Keratinocyte (primary cell): ENCODE data around the gene LMCD1. TPM values are rescaled to one million over a fixed set of nuclear protein-coding genes. Genes with fewer than 3 reads are reported as not detected.

ENCODE experiments used
- DNase-seq: peaks from one replicate; pipeline ENCODE4 v3.0.0-alpha.2; 2011; ENCODE audit warnings: low read depth, missing footprints, low spot score
- FAIRE-seq: peaks from 2 replicates; lab custom pipeline; 2011; peaks lifted over from hg19 to GRCh38; lab: Jason Lieb, UNC
- H2AFZ ChIP-seq: 2 replicates; pipeline ENCODE4 v1.6.0; 2012; ENCODE audit warnings: low read length, control low read depth, inconsistent platforms; ENCODE audit not compliant: control insufficient read depth
- H3K27ac ChIP-seq: 2 replicates; pipeline ENCODE4 v1.5.1; 2011; ENCODE audit warnings: low read length; ENCODE audit not compliant: control insufficient read depth, insufficient read depth
- H3K27me3 ChIP-seq: 3 replicates; pipeline ENCODE4 v1.6.0; 2011; ENCODE audit warnings: low read length; ENCODE audit not compliant: control insufficient read depth, insufficient read depth; ENCODE audit errors: extremely low read depth
- H3K36me3 ChIP-seq, 2 experiments: 2 replicates in 1 of 2; 3 replicates in 1 of 2; pipeline ENCODE4 v1.5.1; 2011; ENCODE audit warnings: low read length in 2 of 2, mild to moderate bottlenecking in 1 of 2; ENCODE audit not compliant: control insufficient read depth in 2 of 2, insufficient read depth in 2 of 2; ENCODE audit errors: extremely low read depth in 1 of 2
- H3K4me1 ChIP-seq: 3 replicates; pipeline ENCODE4 v1.5.1; 2011; ENCODE audit warnings: low read length; ENCODE audit not compliant: control insufficient read depth, insufficient read depth; ENCODE audit errors: extremely low read depth
- H3K4me2 ChIP-seq: 3 replicates; pipeline ENCODE4 v1.6.0; 2011; ENCODE audit warnings: low read depth, low read length; ENCODE audit not compliant: control insufficient read depth, insufficient read depth; ENCODE audit errors: extremely low read depth
- H3K4me3 ChIP-seq, 3 experiments: fragments of 200-600 bp in 1 of 3; sonication (generic) in 1 of 3; 2 replicates in 2 of 3; 3 replicates in 1 of 3; pipeline ENCODE4 v1.5.1; 2011 to 2016; ENCODE audit warnings: low read length in 3 of 3, mild to moderate bottlenecking in 3 of 3, control low read depth in 2 of 3, inconsistent platforms in 1 of 3, low read depth in 1 of 3, mixed read lengths in 1 of 3, mixed run types in 1 of 3, moderate library complexity in 1 of 3; ENCODE audit not compliant: control insufficient read depth in 2 of 3, insufficient read depth in 2 of 3; ENCODE audit errors: extremely low read depth in 1 of 3
- H3K79me2 ChIP-seq: 2 replicates; pipeline ENCODE4 v1.6.0; 2012; ENCODE audit warnings: low read length; ENCODE audit not compliant: control insufficient read depth, insufficient read depth
- H3K9ac ChIP-seq: 3 replicates; pipeline ENCODE4 v1.6.0; 2011; ENCODE audit warnings: low read length; ENCODE audit not compliant: control insufficient read depth, insufficient read depth; ENCODE audit errors: extremely low read depth
- H3K9me1 ChIP-seq: 3 replicates; pipeline ENCODE4 v1.6.0; 2011; ENCODE audit warnings: low read length; ENCODE audit not compliant: control insufficient read depth, insufficient read depth; ENCODE audit errors: extremely low read depth
- H3K9me3 ChIP-seq: 2 replicates; pipeline ENCODE4 v1.5.1; 2012; ENCODE audit warnings: low read depth, low read length; ENCODE audit not compliant: control insufficient read depth
- H4K20me1 ChIP-seq: 3 replicates; pipeline ENCODE4 v1.6.0; 2011; ENCODE audit warnings: low read length; ENCODE audit not compliant: control insufficient read depth, insufficient read depth; ENCODE audit errors: extremely low read depth
- EZH2 ChIP-seq: IDR thresholded peaks from one replicate; pipeline ENCODE4 v1.6.1; 2012; ENCODE audit warnings: inconsistent platforms, mild to moderate bottlenecking, low read length, moderate library complexity
- dilution Hi-C: fragments of 300-500 bp; cut with MboI; formaldehyde crosslinking; loops from one replicate; pipeline ENCODE4 v1.7.0; 2020; ENCODE audit warnings: low sequenced_read_pairs; ENCODE audit not compliant: extremely low pct_ligation_motif_present
- polyA plus RNA-seq, 5 experiments: library from polyadenylated mRNA; depleted of rRNA in 3 of 5; stranded (reverse) in 3 of 5; stranded (forward) in 1 of 5; unstranded in 1 of 5; fragments of >200 nt; gene quantifications; 1 replicate in 1 of 5; 2 replicates in 3 of 5; 3 replicates in 1 of 5; pipeline versions ENCODE4 v1.2.1 to v1.2.3, GENCODE V29; 2011 to 2012; ENCODE audit warnings: missing spikeins in 2 of 5, low read depth in 1 of 5, low replicate concordance in 1 of 5
- TF ChIP-seq, protein P1 (sequence below), 3 experiments: IDR thresholded peaks in 1 of 3; conservative IDR thresholded peaks in 1 of 3; optimal IDR thresholded peaks in 1 of 3; 2 replicates in 2 of 3; 3 replicates in 1 of 3; pipeline versions ENCODE3 to v1.5.1; 2011; ENCODE audit warnings: low read length in 3 of 3, mild to moderate bottlenecking in 3 of 3, moderate library complexity in 2 of 3, control low read depth in 1 of 3, inconsistent platforms in 1 of 3; ENCODE audit not compliant: insufficient read depth in 2 of 3; ENCODE audit errors: extremely low read depth in 1 of 3

The LMCD1 gene
- polyA plus RNA-seq, 1 donor (not counting 4 experiments of a cell fraction or from before 2014, with no cell fraction given): 3.7 TPM

GRCh38 chr3:8493744-8494143, 7.9 kb upstream of the LMCD1 start:
- dilution Hi-C loops: no loop called here
- no peak overlapping the region for H3K27ac ChIP-seq
- FAIRE-seq: no peak

DNA sequence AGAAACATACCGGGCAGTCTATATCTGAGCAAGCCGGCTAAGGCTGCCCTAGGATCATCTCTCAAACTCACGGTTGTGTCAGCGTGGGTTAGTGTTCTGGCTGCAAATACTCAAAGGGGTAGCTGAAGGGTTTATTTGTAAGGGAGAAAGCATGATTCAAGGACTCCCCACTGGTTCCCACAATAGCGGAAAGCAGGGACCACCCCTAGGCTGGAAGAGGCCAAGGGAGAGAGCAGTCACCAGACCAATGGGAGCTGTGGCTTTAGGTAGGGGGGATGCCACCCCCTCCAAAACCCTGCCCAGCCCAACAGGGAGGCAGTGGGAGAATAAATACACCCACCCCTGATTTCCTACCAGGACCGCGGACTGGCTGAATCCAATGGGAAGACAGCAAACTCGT, 7.3 kb upstream of the LMCD1 start:
- no peak for FAIRE-seq
- H3K9me3 ChIP-seq: no peaks in the 10 kb centered on the region
- TF ChIP-seq, protein P1, sequence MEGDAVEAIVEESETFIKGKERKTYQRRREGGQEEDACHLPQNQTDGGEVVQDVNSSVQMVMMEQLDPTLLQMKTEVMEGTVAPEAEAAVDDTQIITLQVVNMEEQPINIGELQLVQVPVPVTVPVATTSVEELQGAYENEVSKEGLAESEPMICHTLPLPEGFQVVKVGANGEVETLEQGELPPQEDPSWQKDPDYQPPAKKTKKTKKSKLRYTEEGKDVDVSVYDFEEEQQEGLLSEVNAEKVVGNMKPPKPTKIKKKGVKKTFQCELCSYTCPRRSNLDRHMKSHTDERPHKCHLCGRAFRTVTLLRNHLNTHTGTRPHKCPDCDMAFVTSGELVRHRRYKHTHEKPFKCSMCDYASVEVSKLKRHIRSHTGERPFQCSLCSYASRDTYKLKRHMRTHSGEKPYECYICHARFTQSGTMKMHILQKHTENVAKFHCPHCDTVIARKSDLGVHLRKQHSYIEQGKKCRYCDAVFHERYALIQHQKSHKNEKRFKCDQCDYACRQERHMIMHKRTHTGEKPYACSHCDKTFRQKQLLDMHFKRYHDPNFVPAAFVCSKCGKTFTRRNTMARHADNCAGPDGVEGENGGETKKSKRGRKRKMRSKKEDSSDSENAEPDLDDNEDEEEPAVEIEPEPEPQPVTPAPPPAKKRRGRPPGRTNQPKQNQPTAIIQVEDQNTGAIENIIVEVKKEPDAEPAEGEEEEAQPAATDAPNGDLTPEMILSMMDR (optimal IDR thresholded peaks at IDR 0.05 in 1 of 3, IDR thresholded peaks at IDR 0.05 in 1 of 3, conservative IDR thresholded peaks at IDR 0.05 in 1 of 3; ENCODE audit: extremely low read depth in 1 of 3, insufficient read depth in 2 of 3, low read length in 3 of 3): no peak
- no peak for TF ChIP-seq EZH2
- dilution Hi-C loops: no loop called here
- no peaks in the 10 kb centered on the region for H3K36me3 ChIP-seq
- no peaks in the 10 kb centered on the region for H3K9me1 ChIP-seq
- no peak overlapping the region for H3K27ac ChIP-seq
- no peak overlapping the region for H3K4me2 ChIP-seq
- no peaks in the 10 kb centered on the region for H3K79me2 ChIP-seq
- no peaks in the 10 kb centered on the region for H3K27me3 ChIP-seq
- H3K9ac ChIP-seq: no peak overlapping the region
- no peak overlapping the region for H3K4me3 ChIP-seq
- DNase-seq: no peak
- no peaks in the 10 kb centered on the region for H4K20me1 ChIP-seq
- no peak overlapping the region for H2AFZ ChIP-seq
- peaks cover 5% of the 10 kb centered on the region for H3K4me1 ChIP-seq

More at GRCh38 chr3:8493744-8494143, 7.9 kb upstream of the LMCD1 start:
- DNase-seq: no peak
- TF ChIP-seq EZH2: no peak
- TF ChIP-seq, protein P1 (optimal IDR thresholded peaks at IDR 0.05 in 1 of 3, IDR thresholded peaks at IDR 0.05 in 1 of 3, conservative IDR thresholded peaks at IDR 0.05 in 1 of 3; ENCODE audit: extremely low read depth in 1 of 3, insufficient read depth in 2 of 3, low read length in 3 of 3): no peak
- no peaks in the 10 kb centered on the region for H3K27me3 ChIP-seq
- no peaks in the 10 kb centered on the region for H3K79me2 ChIP-seq
- H3K9me1 ChIP-seq: no peaks in the 10 kb centered on the region
- H3K36me3 ChIP-seq: no peaks in the 10 kb centered on the region
- H4K20me1 ChIP-seq: no peaks in the 10 kb centered on the region
- H2AFZ ChIP-seq: no peak overlapping the region
- H3K4me1 ChIP-seq: peaks cover 3% of the 10 kb centered on the region
- H3K9ac ChIP-seq: no peak overlapping the region
- no peaks in the 10 kb centered on the region for H3K9me3 ChIP-seq
- no peak overlapping the region for H3K4me3 ChIP-seq
- no peak overlapping the region for H3K4me2 ChIP-seq
